Epidermal melanocyte (primary cell): ENCODE data around the gene THUMPD1.
"Not testable (repeated sequence)": the region's sequence is repeated elsewhere in the genome, so short reads cannot be mapped to it uniquely, and the experiment has no call there.

ENCODE experiments used
- DNase-seq: peaks from one replicate; pipeline ENCODE4 v3.0.0; 2011; ENCODE audit warnings: low spot score; ENCODE audit not compliant: insufficient read length

The THUMPD1 gene

DNA sequence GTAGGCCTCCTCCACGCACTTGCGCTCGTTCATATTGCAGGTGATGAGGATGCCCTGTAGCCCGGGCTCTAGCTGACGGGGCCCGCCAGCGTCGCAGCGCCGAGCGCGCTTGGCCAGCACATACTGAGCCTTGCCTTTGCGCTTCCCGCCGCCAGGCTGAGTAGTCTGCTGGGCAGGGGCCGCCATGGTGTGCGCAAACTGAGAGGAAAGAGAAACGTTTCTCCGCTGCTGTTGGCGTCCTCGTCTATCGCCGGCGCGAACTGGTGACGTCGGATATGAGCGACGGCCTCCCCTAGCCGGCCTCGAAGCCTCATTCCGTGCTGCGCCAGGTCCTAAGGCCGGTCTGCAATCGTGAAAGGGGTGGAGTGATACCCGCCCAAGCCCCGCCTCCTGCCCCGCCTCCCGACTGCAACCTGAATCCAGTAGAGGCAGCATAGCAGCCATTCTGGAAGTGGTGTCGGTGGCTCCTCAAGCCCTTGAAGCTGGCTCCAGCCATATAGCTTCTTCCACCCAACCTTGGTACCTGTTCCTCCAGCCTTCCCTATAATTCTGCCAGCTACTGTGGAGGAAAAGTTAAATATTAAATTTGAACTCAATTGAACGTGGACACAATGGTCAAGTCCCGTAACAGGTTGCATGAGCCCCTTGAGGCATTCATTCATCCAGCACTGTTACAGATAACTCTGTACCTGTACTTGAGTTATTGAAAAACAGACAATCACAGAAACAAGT, at the start of gene THUMPD1:
Gene THUMPD1, minus strand, starts transcription at position 265 of the 732 bp plus-strand sequence. Its CDS starts 79 bp downstream, at position 186.
- peak; percentile 88 for DNase-seq

GRCh38 chr16:20789130-20789529, 47.5 kb upstream of the THUMPD1 start:
- no peak for DNase-seq

DNA sequence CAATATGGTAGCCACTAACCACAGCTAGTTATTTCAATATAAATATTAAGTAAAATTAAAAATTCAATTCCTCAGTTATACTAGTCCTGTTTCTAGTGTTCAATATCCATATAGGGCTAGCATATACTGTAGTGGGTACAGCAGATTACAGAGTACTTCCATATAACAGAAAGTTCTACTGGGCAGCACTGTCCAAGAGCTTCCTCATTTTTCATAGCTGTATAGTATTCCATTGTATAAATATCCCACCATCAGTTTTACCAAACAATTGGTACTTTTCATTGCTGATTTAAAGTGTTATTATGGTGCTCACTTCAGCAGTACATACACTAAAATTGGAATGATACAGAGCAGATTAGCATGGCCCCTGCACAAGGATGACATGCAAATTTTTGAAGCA, 42.6 kb upstream of the THUMPD1 start:
- no peak for DNase-seq

- no peak for DNase-seq
Observed at GRCh38 chr16:20782470-20782869, 40.9 kb upstream of the THUMPD1 start.

GRCh38 chr16:20781697-20782096, 40.1 kb upstream of the THUMPD1 start:
- DNase-seq: no peak

- no peak for DNase-seq
Observed at GRCh38 chr16:20774703-20775362, 33.2 kb upstream of the THUMPD1 start.

- no peak for DNase-seq
Observed at GRCh38 chr16:20773679-20774078, 32.1 kb upstream of the THUMPD1 start.

DNA sequence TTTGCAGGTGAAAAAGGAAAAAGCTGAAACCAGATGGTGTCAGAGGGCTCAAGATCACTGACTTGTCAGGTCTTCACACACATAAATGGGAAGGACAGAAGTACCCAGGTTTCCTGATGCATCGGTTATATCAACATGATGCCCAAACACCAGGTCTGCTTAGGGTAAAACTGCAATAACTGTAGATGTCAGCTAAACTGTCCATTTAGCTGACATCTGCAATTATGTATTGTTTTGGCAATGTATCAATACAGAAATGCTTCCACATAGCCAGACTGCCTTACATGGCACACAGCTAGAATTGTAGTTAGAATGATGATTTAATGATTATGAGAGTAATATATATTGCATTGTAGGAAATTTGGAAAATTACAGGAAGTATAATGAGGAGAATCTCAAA, 27.2 kb upstream of the THUMPD1 start:
- no peak for DNase-seq

GRCh38 chr16:20768121-20768520, 26.5 kb upstream of the THUMPD1 start:
- DNase-seq: no peak

- DNase-seq: no peak
Observed at GRCh38 chr16:20767577-20767976, 26.0 kb upstream of the THUMPD1 start.

DNA sequence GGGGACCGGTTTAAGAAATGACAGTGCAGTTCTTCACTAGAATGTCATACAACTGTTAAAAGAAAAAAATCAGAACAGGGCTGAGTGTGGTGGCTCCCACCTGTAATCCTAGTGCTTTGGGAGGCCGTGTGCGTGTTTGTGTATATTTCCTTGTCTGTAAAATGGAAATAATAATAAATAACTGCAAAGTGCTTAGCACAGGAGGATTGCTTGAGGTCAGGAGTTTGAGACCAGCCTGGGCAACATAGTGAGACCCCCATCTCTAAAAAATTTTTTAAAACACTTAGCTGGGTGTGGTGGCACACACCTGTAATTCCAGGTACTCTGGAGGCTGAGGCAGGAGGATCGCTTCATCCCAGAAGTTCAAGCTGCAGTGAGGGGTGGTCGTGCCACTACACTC, 24.7 kb upstream of the THUMPD1 start:
- no peak for DNase-seq

DNA sequence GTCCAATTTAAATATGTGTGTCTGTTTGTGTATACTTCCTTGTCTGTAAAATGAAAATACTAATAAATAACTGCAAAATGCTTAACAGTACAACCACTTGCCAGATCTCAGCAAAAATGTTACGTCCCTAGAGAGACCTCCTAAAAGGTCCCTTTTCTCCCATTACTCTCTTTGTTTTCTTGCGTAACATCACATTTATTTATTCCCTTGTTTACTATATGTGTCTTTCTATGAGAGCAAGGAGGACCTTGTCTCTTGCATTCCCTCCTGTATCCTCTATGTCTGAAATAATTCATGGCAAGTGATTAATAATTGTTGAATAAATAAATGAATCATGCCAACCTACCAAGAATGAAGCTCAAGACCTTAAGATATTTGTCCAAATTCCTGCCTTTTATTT, 24.1 kb upstream of the THUMPD1 start:
- DNase-seq: no peak

DNA sequence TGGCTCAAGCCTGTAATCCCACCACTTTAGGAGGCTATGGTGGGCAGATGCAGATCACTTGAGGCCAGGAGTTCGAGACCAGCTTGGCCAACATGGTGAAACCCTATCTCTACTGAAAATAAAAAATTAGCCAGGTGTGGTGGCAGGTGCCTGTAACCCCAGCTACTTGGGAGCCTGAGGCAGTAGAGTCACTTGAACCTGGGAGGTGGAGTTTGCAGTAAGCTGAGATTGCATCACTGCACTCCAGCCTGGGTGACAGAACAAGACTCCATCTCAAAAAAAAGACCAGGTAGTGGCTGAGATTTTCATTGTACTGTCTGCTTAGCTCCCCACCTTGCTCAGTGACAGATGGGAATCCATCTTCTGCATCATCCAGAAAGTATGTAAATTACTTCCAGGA, 22.8 kb upstream of the THUMPD1 start:
- DNase-seq: not testable (repeated sequence)

DNA sequence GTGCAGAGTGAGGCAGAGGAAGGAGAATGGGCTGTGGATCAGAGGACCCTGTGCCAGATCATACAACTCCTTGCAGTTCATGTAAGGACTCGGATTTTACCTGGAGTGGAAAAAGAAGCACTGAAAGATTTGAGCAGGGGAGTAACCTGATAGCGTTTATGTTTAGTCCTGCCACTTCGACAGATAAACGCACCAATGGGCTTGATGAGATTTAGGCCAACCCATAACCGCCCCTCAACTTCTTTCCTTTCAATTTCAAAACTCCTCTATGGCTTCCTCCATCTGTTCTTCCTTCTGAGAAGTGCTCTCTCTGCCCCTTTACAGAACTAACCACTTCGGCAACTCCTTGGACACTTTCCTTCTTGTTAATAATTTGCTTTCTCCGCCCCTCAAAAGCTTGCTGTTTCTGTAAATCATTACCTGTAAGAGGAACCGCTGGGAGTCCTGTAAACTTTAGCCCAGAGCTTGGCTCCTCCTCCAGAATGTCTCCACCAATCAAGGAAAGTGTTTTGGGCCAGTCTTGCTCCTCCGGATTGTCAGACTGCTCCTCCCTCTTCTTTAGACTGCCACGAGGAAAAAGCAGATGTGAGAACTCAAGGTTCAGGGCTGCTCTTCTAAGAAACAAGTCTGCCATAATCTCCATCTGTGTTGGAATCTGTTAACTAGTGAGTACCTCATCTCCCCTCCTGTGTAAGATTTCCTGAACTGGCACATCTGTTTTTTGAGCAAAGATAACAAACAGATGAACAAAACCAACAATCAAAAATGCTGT, 22.0 kb upstream of the THUMPD1 start, which contains the start of gene ACSM3:
Gene ACSM3, plus strand, starts transcription at position 554 of the 772 bp plus-strand sequence. CDS start 6,021 bp downstream, outside the sequence.
- peak; percentile 85 for DNase-seq

DNA sequence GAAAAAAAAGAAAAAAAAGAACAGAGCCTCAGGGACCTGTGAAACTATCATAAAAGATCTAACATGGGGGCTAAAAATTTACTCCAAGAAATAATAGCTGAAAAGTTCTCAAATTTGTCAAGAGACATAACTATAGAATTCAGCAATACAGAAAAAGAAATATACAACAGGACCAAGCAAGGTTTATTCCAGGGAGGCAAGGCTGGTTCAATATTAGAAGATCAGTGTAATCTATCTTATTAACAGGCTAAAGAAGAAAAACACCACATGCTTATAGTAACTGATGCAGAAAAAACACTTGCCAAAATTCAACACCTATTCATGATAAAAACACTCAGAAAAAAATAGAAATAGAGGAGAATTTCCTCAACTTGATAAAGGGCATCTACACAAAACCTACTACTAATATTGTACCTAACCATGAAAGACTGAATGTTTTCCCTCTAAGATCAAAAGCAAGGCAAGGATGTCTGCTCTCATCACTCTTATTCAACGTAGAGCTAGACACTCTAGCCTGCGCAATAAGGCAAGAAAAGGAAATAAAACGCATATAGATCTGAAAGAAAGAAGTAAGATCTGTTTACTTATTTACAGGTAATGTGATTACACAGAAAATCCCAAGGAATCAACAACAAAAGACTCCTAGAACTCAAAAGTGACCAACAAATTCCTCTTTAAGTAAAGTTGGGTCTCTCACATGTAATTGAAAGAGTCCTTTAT, 20.9 kb upstream of the THUMPD1 start:
- no peak for DNase-seq

DNA sequence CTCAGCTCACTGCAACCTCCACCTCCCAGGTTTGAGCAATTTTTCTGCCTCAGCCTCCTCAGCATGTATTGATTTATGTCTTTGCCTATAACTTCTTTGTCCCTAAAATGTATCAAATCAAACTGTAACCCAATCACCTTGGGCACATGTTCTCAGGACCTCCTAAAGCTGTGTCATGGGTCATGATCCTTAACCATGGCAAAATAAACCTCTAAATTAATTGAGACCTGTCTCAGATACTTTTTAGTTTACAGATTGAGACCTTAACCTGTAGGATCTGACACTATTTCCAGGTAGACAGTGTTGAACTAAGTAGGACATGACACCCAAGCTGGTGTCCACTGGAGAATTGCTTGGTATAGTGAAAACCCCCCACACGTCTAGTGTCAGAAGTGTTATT, 19.6 kb upstream of the THUMPD1 start:
- DNase-seq: no peak

GRCh38 chr16:20760346-20760745, 18.7 kb upstream of the THUMPD1 start:
- no peak for DNase-seq

DNA sequence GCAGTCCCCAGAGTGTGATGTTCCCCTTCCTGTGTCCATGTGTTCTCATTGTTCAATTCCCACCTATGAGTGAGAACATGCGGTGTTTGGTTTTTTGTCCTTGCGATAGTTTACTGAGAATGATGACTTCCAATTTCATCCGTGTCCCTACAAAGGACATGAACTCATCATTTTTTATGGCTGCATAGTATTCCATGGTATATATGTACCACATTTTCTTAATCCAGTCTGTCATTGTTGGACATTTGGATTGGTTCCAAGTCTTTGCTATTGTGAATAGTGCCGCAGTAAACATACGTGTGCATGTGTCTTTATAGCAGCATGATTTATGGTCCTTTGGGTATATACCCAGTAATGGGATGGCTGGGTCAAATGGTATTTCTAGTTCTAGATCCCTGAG, 14.2 kb upstream of the THUMPD1 start:
- not testable (repeated sequence) for DNase-seq

DNA sequence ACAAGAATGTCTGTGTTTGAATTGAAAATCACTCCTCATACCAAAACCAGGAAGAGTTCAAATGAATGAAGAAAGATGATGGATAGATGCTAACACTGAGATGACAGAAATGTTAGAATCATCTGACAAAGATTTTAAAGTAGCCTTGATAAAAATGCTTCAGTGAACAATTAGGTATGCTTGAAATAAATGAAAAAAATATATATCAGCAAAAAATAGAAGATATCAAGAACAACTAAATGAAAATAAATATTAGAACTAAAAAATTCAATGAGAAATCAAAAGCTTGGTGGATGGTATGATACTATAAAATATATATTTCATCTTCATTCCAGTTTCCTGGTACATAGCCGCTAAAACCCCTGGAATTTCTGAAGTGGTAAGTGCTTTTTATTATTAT, 13.6 kb upstream of the THUMPD1 start:
- no peak for DNase-seq

DNA sequence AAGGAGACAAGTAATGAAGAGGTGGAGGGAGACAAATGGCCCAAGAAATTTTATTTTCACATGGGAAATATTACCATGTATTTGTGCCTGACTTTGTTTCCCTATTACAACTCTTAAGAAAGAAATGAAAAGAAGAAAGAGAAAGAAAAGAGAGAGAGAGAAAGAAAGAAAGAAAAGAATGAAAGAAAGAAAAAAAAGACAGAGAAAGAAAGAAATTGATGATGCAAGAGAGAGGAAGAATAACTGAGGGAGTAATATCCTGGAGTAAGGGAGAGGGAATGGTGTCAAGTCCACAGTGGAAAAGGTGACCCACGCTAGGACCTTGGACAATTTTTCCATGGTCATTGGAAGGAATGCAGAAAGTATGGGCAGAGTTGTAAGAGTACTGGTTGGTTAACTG, 12.1 kb upstream of the THUMPD1 start:
- DNase-seq: no peak

- no peak for DNase-seq
Observed at GRCh38 chr16:20750558-20750957, 8.9 kb upstream of the THUMPD1 start.
